ENCODE results near the gene WDPCP. TPM values are rescaled to one million over a fixed set of nuclear protein-coding genes. Genes with fewer than 3 reads are reported as not detected.
"Not testable (repeated sequence)": the region's sequence is repeated elsewhere in the genome, so short reads cannot be mapped to it uniquely, and the experiment has no call there.

Gene WDPCP
- total RNA-seq, 3 donors from 2014 or later (not counting 1 experiment from before 2014, with no cell fraction given) = 22.0 to 23.7 (median 22.9) TPM

DNA sequence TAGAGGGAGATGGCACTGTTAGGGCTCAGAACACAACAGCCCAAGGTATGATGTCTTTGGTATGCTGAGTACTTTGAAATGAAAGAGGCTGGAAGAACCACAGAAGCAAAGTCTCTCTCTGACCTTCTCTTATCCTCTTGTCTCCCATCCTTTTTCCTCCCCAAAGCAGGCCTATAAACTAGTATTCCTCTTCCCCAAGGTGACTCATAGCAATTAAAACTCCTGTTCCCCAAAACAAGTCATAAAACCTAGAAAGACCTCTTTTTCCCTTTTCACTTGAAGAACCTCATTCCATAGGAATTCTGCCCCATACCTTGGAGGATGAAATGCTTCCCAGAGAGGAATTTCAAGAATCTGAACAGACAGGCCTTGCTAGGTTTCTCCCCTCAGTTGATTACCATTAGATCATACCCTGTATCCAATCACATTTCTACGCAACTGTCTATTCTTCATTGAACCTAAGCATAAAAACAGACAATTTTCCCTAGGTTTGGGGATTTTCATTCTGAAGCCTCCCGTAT, 26.2 kb upstream of the WDPCP start:
- DNase-seq (no peak), ATAC-seq (no peak)
- Mint-ChIP-seq H3K27me3 (ENCODE audit: low read depth in 2 of 2) (peaks cover 5 to 21% of the 10 kb centered on the region in 2 donors), H3K4me3 (no peak overlapping the region), H3K4me1 (no peaks in the 10 kb centered on the region), H3K27ac (no peak overlapping the region), H3K9me3 (no peaks in the 10 kb centered on the region), H3K36me3 (no peaks in the 10 kb centered on the region)
- intact Hi-C loops (cut with micrococcal nuclease) = no loop called here
- Histone ChIP-seq H3K36me3 (ENCODE audit: control insufficient read depth, insufficient read depth, low read length) (no peaks in the 10 kb centered on the region), H3K9me3 (ENCODE audit: control insufficient read depth, insufficient read depth, low read length) (no peaks in the 10 kb centered on the region), H3K27me3 (ENCODE audit: control insufficient read depth, insufficient read depth, low read length) (peaks cover 3% of the 10 kb centered on the region), H3K4me1 (ENCODE audit: control insufficient read depth, insufficient read depth, low read length) (no peaks in the 10 kb centered on the region), H3K27ac (ENCODE audit: low read length) (no peak overlapping the region), H3K4me3 (ENCODE audit: low read length) (no peak overlapping the region)
- TF ChIP-seq, protein P1, sequence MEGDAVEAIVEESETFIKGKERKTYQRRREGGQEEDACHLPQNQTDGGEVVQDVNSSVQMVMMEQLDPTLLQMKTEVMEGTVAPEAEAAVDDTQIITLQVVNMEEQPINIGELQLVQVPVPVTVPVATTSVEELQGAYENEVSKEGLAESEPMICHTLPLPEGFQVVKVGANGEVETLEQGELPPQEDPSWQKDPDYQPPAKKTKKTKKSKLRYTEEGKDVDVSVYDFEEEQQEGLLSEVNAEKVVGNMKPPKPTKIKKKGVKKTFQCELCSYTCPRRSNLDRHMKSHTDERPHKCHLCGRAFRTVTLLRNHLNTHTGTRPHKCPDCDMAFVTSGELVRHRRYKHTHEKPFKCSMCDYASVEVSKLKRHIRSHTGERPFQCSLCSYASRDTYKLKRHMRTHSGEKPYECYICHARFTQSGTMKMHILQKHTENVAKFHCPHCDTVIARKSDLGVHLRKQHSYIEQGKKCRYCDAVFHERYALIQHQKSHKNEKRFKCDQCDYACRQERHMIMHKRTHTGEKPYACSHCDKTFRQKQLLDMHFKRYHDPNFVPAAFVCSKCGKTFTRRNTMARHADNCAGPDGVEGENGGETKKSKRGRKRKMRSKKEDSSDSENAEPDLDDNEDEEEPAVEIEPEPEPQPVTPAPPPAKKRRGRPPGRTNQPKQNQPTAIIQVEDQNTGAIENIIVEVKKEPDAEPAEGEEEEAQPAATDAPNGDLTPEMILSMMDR (IDR thresholded peaks at IDR 0.05) = no peak
- WGBS (ENCODE audit: insufficient coverage) = 92% methylated on average over 1 of the region's 2 CpGs

DNA sequence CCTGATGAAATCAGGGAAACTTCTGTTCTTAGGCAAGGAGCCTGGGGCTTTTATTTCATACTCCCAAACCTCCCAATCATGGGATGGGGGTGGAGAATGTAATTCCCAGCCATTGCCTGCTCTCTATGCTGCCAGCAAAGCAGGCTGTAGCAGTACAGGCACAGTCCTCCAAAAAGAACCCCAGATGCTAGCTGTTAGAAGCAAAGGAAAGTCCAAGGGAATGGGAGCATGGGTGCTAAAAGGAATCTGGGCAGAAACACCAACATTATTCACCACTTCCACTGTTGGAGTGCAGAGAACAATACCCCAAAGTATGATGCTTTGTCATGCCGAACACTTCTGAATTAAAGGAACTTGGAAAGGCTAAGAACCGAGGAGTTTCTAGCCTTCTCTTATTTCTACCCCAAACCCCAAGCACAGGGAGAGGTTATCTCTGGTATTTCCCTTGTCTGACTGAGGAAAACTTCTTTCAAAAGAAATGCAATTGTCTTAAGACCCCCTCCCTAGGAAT, 25.2 kb upstream of the WDPCP start:
- ATAC-seq = no peak
- H3K36me3 Mint-ChIP-seq = no peaks in the 10 kb centered on the region
- H3K4me3 Mint-ChIP-seq = no peak overlapping the region
- TF ChIP-seq, protein P1 (IDR thresholded peaks at IDR 0.05) = no peak
- no peaks in the 10 kb centered on the region for H3K27me3 ChIP-seq (ENCODE audit: control insufficient read depth, insufficient read depth, low read length)
- H3K9me3 ChIP-seq (ENCODE audit: control insufficient read depth, insufficient read depth, low read length) = no peaks in the 10 kb centered on the region
- H3K27ac ChIP-seq (ENCODE audit: low read length) = no peak overlapping the region
- intact Hi-C loops (cut with micrococcal nuclease) = no loop called here
- H3K4me1 Mint-ChIP-seq = no peaks in the 10 kb centered on the region
- H3K4me1 ChIP-seq (ENCODE audit: control insufficient read depth, insufficient read depth, low read length) = no peaks in the 10 kb centered on the region
- H3K4me3 ChIP-seq (ENCODE audit: low read length) = no peak overlapping the region
- no peak for DNase-seq
- H3K36me3 ChIP-seq (ENCODE audit: control insufficient read depth, insufficient read depth, low read length) = no peaks in the 10 kb centered on the region
- peaks cover 5 to 21% of the 10 kb centered on the region in 2 donors for H3K27me3 Mint-ChIP-seq (ENCODE audit: low read depth in 2 of 2)
- no peak overlapping the region for H3K27ac Mint-ChIP-seq
- no peaks in the 10 kb centered on the region for H3K9me3 Mint-ChIP-seq
- WGBS (ENCODE audit: insufficient coverage) = 88% methylated on average over 1 of the region's 2 CpGs

DNA sequence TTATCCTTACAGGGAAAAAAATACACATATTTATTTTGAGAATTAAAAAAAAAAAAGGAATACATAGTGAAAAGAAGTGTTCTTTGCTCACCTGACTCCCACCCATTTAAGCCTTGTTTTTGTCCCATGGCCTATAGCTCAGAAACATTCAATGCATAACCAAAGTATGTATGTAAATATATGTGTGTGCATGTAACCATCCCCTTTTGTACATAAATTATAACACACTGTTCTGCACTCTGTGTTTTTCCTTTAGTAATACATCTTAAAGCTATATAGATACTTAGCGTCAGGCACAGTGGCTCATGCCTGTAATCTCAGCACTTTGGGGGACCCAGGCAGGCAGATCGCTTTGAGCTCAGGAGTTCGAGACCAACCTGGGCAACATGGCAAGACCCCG, 22.2 kb upstream of the WDPCP start:
- H3K27ac Mint-ChIP-seq = no peak overlapping the region
- H3K27ac ChIP-seq (ENCODE audit: low read length) = no peak overlapping the region
- TF ChIP-seq, protein P1 (IDR thresholded peaks at IDR 0.05) = no peak
- H3K27me3 ChIP-seq (ENCODE audit: control insufficient read depth, insufficient read depth, low read length) = no peaks in the 10 kb centered on the region
- H3K9me3 ChIP-seq (ENCODE audit: control insufficient read depth, insufficient read depth, low read length) = no peaks in the 10 kb centered on the region
- intact Hi-C loops (cut with micrococcal nuclease) = no loop called here
- no peaks in the 10 kb centered on the region for H3K4me1 ChIP-seq (ENCODE audit: control insufficient read depth, insufficient read depth, low read length)
- ATAC-seq (no peak), DNase-seq (no peak)
- H3K4me1 Mint-ChIP-seq = no peaks in the 10 kb centered on the region
- H3K4me3 ChIP-seq (ENCODE audit: low read length) = no peak overlapping the region
- WGBS (ENCODE audit: insufficient coverage) = 100% methylated on average over 3 of the region's 4 CpGs
- peaks cover 16% of the 10 kb centered on the region for H3K36me3 ChIP-seq (ENCODE audit: control insufficient read depth, insufficient read depth, low read length)
- H3K4me3 Mint-ChIP-seq = no peak overlapping the region
- H3K36me3 Mint-ChIP-seq = no peaks in the 10 kb centered on the region
- peaks cover 0 to 16% of the 10 kb centered on the region in 2 donors for H3K27me3 Mint-ChIP-seq (ENCODE audit: low read depth in 2 of 2)
- no peaks in the 10 kb centered on the region for H3K9me3 Mint-ChIP-seq

DNA sequence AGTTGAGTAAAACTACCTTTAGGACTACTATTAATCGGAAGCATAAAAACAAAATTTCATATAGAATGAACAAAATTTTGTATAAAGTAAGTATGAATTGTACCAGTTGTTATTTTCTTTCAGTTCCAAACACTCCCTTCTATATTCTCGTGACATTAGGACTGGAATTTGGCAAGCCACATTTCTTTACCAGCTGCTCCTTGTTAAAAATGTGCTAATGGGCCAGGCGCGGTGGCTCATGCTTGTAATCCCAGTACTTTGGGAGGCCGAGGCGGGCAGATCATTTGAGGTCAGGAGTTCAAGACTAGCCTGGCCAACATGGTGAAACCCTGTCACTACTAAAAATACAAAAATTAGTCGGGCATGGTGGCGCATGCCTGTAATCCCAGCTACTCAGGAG, 20.6 kb upstream of the WDPCP start:
- H3K4me3 ChIP-seq (ENCODE audit: low read length); H3K4me3 Mint-ChIP-seq; ATAC-seq; H3K27me3 ChIP-seq (ENCODE audit: control insufficient read depth, insufficient read depth, low read length); H3K27me3 Mint-ChIP-seq (ENCODE audit: low read depth in 2 of 2); H3K27ac ChIP-seq (ENCODE audit: low read length); H3K27ac Mint-ChIP-seq; H3K9me3 ChIP-seq (ENCODE audit: control insufficient read depth, insufficient read depth, low read length); intact Hi-C loops (cut with micrococcal nuclease); H3K4me1 ChIP-seq (ENCODE audit: control insufficient read depth, insufficient read depth, low read length); H3K36me3 Mint-ChIP-seq; H3K4me1 Mint-ChIP-seq; DNase-seq; H3K9me3 Mint-ChIP-seq: not testable (repeated sequence)
- H3K36me3 ChIP-seq (ENCODE audit: control insufficient read depth, insufficient read depth, low read length) = peaks cover 32% of the 10 kb centered on the region
- WGBS (ENCODE audit: insufficient coverage) = 85% methylated on average over 7 of the region's 8 CpGs
